HL-60 (cell line): ENCODE results near the gene COL4A2.

ENCODE experiments used
- DNase-seq, 2 experiments: peaks; one replicate each; pipeline ENCODE4 v3.0.0-alpha.2; 2010 to 2020; ENCODE audit warnings: low read depth in 1 of 2, low spot score in 1 of 2
- H3K27ac ChIP-seq: fragments of 250-450 bp; sonication (Bioruptor Pico); replicated peaks from 2 replicates; pipeline ENCODE4 v1.5.1; 2020; ENCODE audit warnings: mild to moderate bottlenecking, moderate library complexity
- H3K27me3 ChIP-seq: fragments of 250-450 bp; sonication (Bioruptor Pico); 2 replicates; pipeline ENCODE4 v1.5.1; 2021; ENCODE audit warnings: mild to moderate bottlenecking, moderate library complexity; ENCODE audit not compliant: insufficient read depth, poor library complexity, severe bottlenecking
- H3K4me3 ChIP-seq: replicated peaks from 2 replicates; pipeline ENCODE4 v1.5.1; 2011; ENCODE audit warnings: mild to moderate bottlenecking, control low read depth, low read length; ENCODE audit not compliant: insufficient read depth
- GABPA ChIP-seq: IDR thresholded peaks from 2 replicates; pipeline ENCODE4 v1.6.1; 2012; ENCODE audit warnings: low read depth
- POLR2AphosphoS5 ChIP-seq: IDR thresholded peaks from 2 replicates; pipeline ENCODE4 v1.6.1; 2012; ENCODE audit warnings: low read depth
- SPI1 ChIP-seq: IDR thresholded peaks from 2 replicates; pipeline ENCODE4 v1.6.1; 2012; ENCODE audit warnings: low read depth, mild to moderate bottlenecking, borderline replicate concordance
- TF ChIP-seq, protein P1 (sequence below): IDR thresholded peaks from 2 replicates; pipeline ENCODE4 v1.6.1; 2012; ENCODE audit warnings: low read depth; ENCODE audit not compliant: insufficient replicate concordance
- TF ChIP-seq, protein P2 (sequence below): IDR thresholded peaks from one replicate; pipeline ENCODE4 v1.5.1; 2011; ENCODE audit warnings: low read length, control low read depth, inconsistent platforms; ENCODE audit not compliant: insufficient read depth

The COL4A2 gene

GRCh38 chr13:110348309-110349105, 41.4 kb downstream of the COL4A2 start:
- Histone ChIP-seq H3K4me3 (no peak overlapping the region), H3K27ac (no peak overlapping the region)
- peak in 1 of 2 experiments; percentile 22 for DNase-seq

DNA sequence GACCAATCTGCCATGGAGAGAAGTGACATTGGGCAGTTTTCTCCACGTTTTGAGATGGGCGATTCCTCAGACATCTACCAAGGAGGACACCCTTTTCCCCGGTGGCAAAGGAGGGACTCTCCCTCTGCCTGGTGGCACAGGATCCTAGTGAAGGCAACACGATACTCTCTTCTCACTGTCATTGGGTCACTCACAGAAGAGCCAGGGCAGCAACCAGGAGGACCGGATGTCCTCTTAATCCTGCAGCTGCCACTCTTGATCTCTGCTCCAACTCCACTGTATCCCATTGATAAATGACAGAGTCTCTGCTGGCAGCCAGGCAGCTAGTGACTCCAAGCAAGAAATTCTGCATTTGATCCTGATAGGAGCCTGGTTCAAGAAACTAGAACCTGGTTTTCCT, 42.2 kb downstream of the COL4A2 start:
- TF ChIP-seq SPI1 (no peak), POLR2AphosphoS5 (no peak), GABPA (no peak)
- TF ChIP-seq, protein P1, sequence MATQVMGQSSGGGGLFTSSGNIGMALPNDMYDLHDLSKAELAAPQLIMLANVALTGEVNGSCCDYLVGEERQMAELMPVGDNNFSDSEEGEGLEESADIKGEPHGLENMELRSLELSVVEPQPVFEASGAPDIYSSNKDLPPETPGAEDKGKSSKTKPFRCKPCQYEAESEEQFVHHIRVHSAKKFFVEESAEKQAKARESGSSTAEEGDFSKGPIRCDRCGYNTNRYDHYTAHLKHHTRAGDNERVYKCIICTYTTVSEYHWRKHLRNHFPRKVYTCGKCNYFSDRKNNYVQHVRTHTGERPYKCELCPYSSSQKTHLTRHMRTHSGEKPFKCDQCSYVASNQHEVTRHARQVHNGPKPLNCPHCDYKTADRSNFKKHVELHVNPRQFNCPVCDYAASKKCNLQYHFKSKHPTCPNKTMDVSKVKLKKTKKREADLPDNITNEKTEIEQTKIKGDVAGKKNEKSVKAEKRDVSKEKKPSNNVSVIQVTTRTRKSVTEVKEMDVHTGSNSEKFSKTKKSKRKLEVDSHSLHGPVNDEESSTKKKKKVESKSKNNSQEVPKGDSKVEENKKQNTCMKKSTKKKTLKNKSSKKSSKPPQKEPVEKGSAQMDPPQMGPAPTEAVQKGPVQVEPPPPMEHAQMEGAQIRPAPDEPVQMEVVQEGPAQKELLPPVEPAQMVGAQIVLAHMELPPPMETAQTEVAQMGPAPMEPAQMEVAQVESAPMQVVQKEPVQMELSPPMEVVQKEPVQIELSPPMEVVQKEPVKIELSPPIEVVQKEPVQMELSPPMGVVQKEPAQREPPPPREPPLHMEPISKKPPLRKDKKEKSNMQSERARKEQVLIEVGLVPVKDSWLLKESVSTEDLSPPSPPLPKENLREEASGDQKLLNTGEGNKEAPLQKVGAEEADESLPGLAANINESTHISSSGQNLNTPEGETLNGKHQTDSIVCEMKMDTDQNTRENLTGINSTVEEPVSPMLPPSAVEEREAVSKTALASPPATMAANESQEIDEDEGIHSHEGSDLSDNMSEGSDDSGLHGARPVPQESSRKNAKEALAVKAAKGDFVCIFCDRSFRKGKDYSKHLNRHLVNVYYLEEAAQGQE, result no peak
- TF ChIP-seq, protein P2, sequence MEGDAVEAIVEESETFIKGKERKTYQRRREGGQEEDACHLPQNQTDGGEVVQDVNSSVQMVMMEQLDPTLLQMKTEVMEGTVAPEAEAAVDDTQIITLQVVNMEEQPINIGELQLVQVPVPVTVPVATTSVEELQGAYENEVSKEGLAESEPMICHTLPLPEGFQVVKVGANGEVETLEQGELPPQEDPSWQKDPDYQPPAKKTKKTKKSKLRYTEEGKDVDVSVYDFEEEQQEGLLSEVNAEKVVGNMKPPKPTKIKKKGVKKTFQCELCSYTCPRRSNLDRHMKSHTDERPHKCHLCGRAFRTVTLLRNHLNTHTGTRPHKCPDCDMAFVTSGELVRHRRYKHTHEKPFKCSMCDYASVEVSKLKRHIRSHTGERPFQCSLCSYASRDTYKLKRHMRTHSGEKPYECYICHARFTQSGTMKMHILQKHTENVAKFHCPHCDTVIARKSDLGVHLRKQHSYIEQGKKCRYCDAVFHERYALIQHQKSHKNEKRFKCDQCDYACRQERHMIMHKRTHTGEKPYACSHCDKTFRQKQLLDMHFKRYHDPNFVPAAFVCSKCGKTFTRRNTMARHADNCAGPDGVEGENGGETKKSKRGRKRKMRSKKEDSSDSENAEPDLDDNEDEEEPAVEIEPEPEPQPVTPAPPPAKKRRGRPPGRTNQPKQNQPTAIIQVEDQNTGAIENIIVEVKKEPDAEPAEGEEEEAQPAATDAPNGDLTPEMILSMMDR, result no peak
- no peak for DNase-seq
- H3K27ac ChIP-seq, result no peak overlapping the region
- H3K4me3 ChIP-seq, result no peak overlapping the region
- H3K27me3 ChIP-seq, result peaks cover 5% of the 10 kb centered on the region

More at GRCh38 chr13:110348309-110349105, 41.4 kb downstream of the COL4A2 start:
- H3K27me3 ChIP-seq, result peaks cover 11% of the 10 kb centered on the region
- TF ChIP-seq SPI1 (peak; percentile 75), GABPA (no peak), POLR2AphosphoS5 (no peak)
- TF ChIP-seq, protein P1, result no peak
- TF ChIP-seq, protein P2, result no peak

- DNase-seq, result no peak
- TF ChIP-seq, protein P2, result no peak
- TF ChIP-seq GABPA, result no peak
- H3K27ac ChIP-seq, result no peak overlapping the region
- no peaks in the 10 kb centered on the region for H3K27me3 ChIP-seq
- no peak overlapping the region for H3K4me3 ChIP-seq
These were observed 43.0 kb downstream of the COL4A2 start for GRCh38 chr13:110350049-110350448.

DNA sequence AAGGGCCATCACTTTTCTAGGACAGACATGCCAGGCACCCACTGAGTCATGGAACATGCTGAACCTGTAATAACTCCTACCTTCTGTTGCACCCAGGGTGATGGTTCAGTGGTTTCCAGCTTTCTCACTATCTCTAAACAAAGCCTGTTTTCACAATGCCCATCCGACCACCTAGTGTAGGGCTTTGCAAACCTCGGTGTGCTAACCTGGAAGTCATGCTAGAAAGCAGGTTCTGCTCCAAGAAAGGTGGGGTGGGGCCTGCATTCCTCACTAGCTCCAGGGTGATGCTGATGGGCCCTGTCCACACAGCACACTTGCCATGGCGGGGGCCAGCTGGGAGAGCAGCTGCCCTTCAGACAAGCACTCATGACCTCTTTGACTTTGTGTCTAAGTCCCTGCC, 43.4 kb downstream of the COL4A2 start:
- no peak overlapping the region for H3K4me3 ChIP-seq
- DNase-seq, result no peak
- H3K27me3 ChIP-seq, result no peaks in the 10 kb centered on the region
- TF ChIP-seq GABPA, result no peak
- TF ChIP-seq, protein P1, result no peak
- H3K27ac ChIP-seq, result no peak overlapping the region
